GM12872 (cell line): ENCODE data around the gene GLDN.

ENCODE experiments used
- CTCF ChIP-seq: IDR thresholded peaks from 3 replicates; pipeline ENCODE4 v1.5.1; 2011; ENCODE audit warnings: low read depth, mild to moderate bottlenecking, low read length, moderate library complexity; ENCODE audit not compliant: insufficient read depth

The GLDN gene

GRCh38 chr15:51403072-51403878 is 61.8 kb downstream of the GLDN start:
- TF ChIP-seq CTCF = peak; percentile 62

- TF ChIP-seq CTCF = no peak
These were observed 62.7 kb downstream of the GLDN start for GRCh38 chr15:51403946-51404695.

GRCh38 chr15:51405693-51406523 is 64.5 kb downstream of the GLDN start:
- TF ChIP-seq CTCF = no peak

- no peak for TF ChIP-seq CTCF
These were observed 72.9 kb downstream of the GLDN start for GRCh38 chr15:51414256-51414860.

- TF ChIP-seq CTCF = no peak
These were observed 74.7 kb downstream of the GLDN start for GRCh38 chr15:51416129-51416528.

GRCh38 chr15:51424780-51425179 is 83.3 kb downstream of the GLDN start:
- no peak for TF ChIP-seq CTCF
